H9 (cell line): ENCODE measurements around the gene CHPF. TPM values are rescaled to one million over a fixed set of nuclear protein-coding genes. Genes with fewer than 3 reads are reported as not detected.
A peak's percentile ranks its signal among the peaks of the same experiment; 100 is the strongest.

Experiments used
- DNase-seq: peaks from one replicate; pipeline ENCODE4 v3.0.0-alpha.2; 2017
- H2AFZ ChIP-seq: one replicate; pipeline ENCODE4 v1.6.1; 2013; ENCODE audit warnings: mild to moderate bottlenecking, low read length, control low read depth, moderate library complexity
- H2AK5ac ChIP-seq: 2 replicates; pipeline ENCODE4 v1.6.1; 2013; ENCODE audit warnings: low read length, control low read depth, mixed read lengths; ENCODE audit not compliant: insufficient read length
- H2BK120ac ChIP-seq: one replicate; pipeline ENCODE4 v1.6.1; 2013; ENCODE audit warnings: low read depth, mild to moderate bottlenecking, low read length, control low read depth, inconsistent platforms; ENCODE audit not compliant: poor library complexity, severe bottlenecking
- H2BK12ac ChIP-seq: 2 replicates; pipeline ENCODE4 v1.6.1; 2013; ENCODE audit warnings: low read length, control low read depth, mixed read lengths, low read depth; ENCODE audit not compliant: insufficient read length
- H2BK15ac ChIP-seq: 2 replicates; pipeline ENCODE4 v1.6.1; 2013; ENCODE audit warnings: low read depth, low read length, control low read depth
- H2BK20ac ChIP-seq: one replicate; pipeline ENCODE4 v1.6.1; 2013; ENCODE audit warnings: low read depth, mild to moderate bottlenecking, low read length, control low read depth, inconsistent platforms; ENCODE audit not compliant: poor library complexity, severe bottlenecking
- H2BK5ac ChIP-seq: 2 replicates; pipeline ENCODE4 v1.6.1; 2013; ENCODE audit warnings: low read length, control low read depth, mixed read lengths; ENCODE audit not compliant: insufficient read length
- H3K14ac ChIP-seq: 2 replicates; pipeline ENCODE4 v1.6.1; 2013; ENCODE audit warnings: low read length, control low read depth; ENCODE audit not compliant: insufficient read depth
- H3K18ac ChIP-seq: 2 replicates; pipeline ENCODE4 v1.6.1; 2013; ENCODE audit warnings: low read depth, mild to moderate bottlenecking, mixed read lengths, low read length, control low read depth; ENCODE audit not compliant: insufficient read length
- H3K23ac ChIP-seq: 2 replicates; pipeline ENCODE4 v1.6.1; 2013; ENCODE audit warnings: low read length, control low read depth, mixed read lengths, low read depth; ENCODE audit not compliant: insufficient read length
- H3K23me2 ChIP-seq: 2 replicates; pipeline ENCODE4 v1.6.1; 2013; ENCODE audit warnings: low read depth, mild to moderate bottlenecking, mixed read lengths, low read length, control low read depth; ENCODE audit not compliant: insufficient read length, poor library complexity, severe bottlenecking
- H3K27ac ChIP-seq: 2 replicates; pipeline ENCODE4 v1.5.1; 2013; ENCODE audit warnings: low read length, control low read depth, mixed read lengths, low read depth; ENCODE audit not compliant: insufficient read length
- H3K27me3 ChIP-seq: 2 replicates; pipeline ENCODE4 v1.6.1; 2013; ENCODE audit warnings: low read length, control low read depth, inconsistent platforms; ENCODE audit not compliant: insufficient read depth
- H3K4ac ChIP-seq: 2 replicates; pipeline ENCODE4 v1.6.1; 2013; ENCODE audit warnings: low read depth, mild to moderate bottlenecking, control low read depth, inconsistent platforms, low read length, moderate library complexity
- H3K4me1 ChIP-seq: 2 replicates; pipeline ENCODE4 v1.6.1; 2013; ENCODE audit warnings: low read length, control low read depth, inconsistent platforms; ENCODE audit not compliant: insufficient read depth
- H3K4me2 ChIP-seq: 2 replicates; pipeline ENCODE4 v1.6.1; 2013; ENCODE audit warnings: low read length, control low read depth, mixed read lengths; ENCODE audit not compliant: insufficient read length, insufficient read depth
- H3K56ac ChIP-seq: 2 replicates; pipeline ENCODE4 v1.6.1; 2013; ENCODE audit warnings: low read depth, mild to moderate bottlenecking, mixed read lengths, low read length, control low read depth; ENCODE audit not compliant: insufficient read length
- H3K79me1 ChIP-seq: 2 replicates; pipeline ENCODE4 v1.6.1; 2013; ENCODE audit warnings: low read depth, mild to moderate bottlenecking, moderate library complexity, low read length, control low read depth, inconsistent platforms; ENCODE audit not compliant: insufficient read depth, poor library complexity, severe bottlenecking
- H3K79me2 ChIP-seq: 2 replicates; pipeline ENCODE4 v1.6.1; 2013; ENCODE audit warnings: low read length, control low read depth, inconsistent platforms; ENCODE audit not compliant: insufficient read depth
- H3K9ac ChIP-seq: 2 replicates; pipeline ENCODE4 v1.6.1; 2013; ENCODE audit warnings: low read length, control low read depth, mixed read lengths; ENCODE audit not compliant: insufficient read length; ENCODE audit errors: extremely low read depth
- H3K9me3 ChIP-seq: one replicate; pipeline ENCODE4 v1.6.1; 2013; ENCODE audit warnings: low read depth, low read length, inconsistent platforms; ENCODE audit not compliant: control insufficient read depth
- H3T11ph ChIP-seq: one replicate; pipeline ENCODE4 v1.6.1; 2013; ENCODE audit warnings: mild to moderate bottlenecking, low read length, control low read depth, inconsistent platforms
- H4K20me1 ChIP-seq: one replicate; pipeline ENCODE4 v1.6.1; 2013; ENCODE audit not compliant: control insufficient read depth, insufficient read length, insufficient read depth
- H4K5ac ChIP-seq: 2 replicates; pipeline ENCODE4 v1.6.1; 2013; ENCODE audit warnings: low read depth, mild to moderate bottlenecking, mixed read lengths, low read length, control low read depth; ENCODE audit not compliant: insufficient read length
- H4K8ac ChIP-seq: replicated peaks from 2 replicates; pipeline ENCODE4 v1.6.1; 2013; ENCODE audit warnings: low read length, control low read depth, mixed read lengths, low read depth; ENCODE audit not compliant: insufficient read length
- H4K91ac ChIP-seq: 2 replicates; pipeline ENCODE4 v1.6.1; 2013; ENCODE audit warnings: low read depth, mild to moderate bottlenecking, moderate library complexity, mixed read lengths, low read length, control low read depth; ENCODE audit not compliant: insufficient read length
- H3K27ac Mint-ChIP-seq, 3 experiments: 2 replicates in 2 of 3; 3 replicates in 1 of 3; pipeline ENCODE4 v1.8.0; 2020 to 2021; ENCODE audit warnings: mixed read lengths in 3 of 3, mild to moderate bottlenecking in 1 of 3, moderate library complexity in 1 of 3
- H3K27me3 Mint-ChIP-seq: 2 replicates; pipeline ENCODE4 v1.8.0; 2021; ENCODE audit warnings: low read depth, mild to moderate bottlenecking, moderate library complexity, mixed read lengths
- H3K36me3 Mint-ChIP-seq, 3 experiments: 2 replicates in 2 of 3; 3 replicates in 1 of 3; pipeline ENCODE4 v1.8.0; 2020 to 2021; ENCODE audit warnings: low read depth in 3 of 3, mixed read lengths in 3 of 3; ENCODE audit not compliant: insufficient read depth in 1 of 3
- H3K4me1 Mint-ChIP-seq, 2 experiments: 2 replicates each; pipeline ENCODE4 v1.8.0; 2020; ENCODE audit warnings: mixed read lengths in 2 of 2
- H3K4me3 Mint-ChIP-seq, 2 experiments: 2 replicates in 1 of 2; 3 replicates in 1 of 2; pipeline ENCODE4 v1.8.0; 2020 to 2021; ENCODE audit warnings: mild to moderate bottlenecking in 2 of 2, mixed read lengths in 2 of 2, moderate library complexity in 1 of 2
- H3K9me3 Mint-ChIP-seq, 2 experiments: 2 replicates in 1 of 2; 3 replicates in 1 of 2; pipeline ENCODE4 v1.8.0; 2020; ENCODE audit warnings: mild to moderate bottlenecking in 2 of 2, mixed read lengths in 2 of 2, moderate library complexity in 1 of 2
- CTCF ChIP-seq: fragments of 200-600 bp; sonication (generic); conservative IDR thresholded peaks from 3 replicates; pipeline ENCODE4 v1.8.0; 2021; ENCODE audit warnings: antibody characterized with exemption, mild to moderate bottlenecking
- WGBS: extraction: QIAGEN DNeasy Blood & Tissue Kit; methylation state at CpG from one replicate; pipeline ENCODE4 v1.1.7; 2013; ENCODE audit warnings: missing lambda C conversion rate, low lambda C conversion rate, mixed read lengths; ENCODE audit not compliant: insufficient read length; ENCODE audit errors: extremely low coverage; 5-methylcytosine and 5-hydroxymethylcytosine counted together
- long read RNA-seq: library from polyadenylated mRNA; unstranded; transcript quantifications from one replicate; pipeline ENCODE4 v2.0.0, GENCODE V29; 2020
- total RNA-seq: library from RNA; stranded (reverse); gene quantifications from 2 replicates; pipeline ENCODE4 v1.2.1, GENCODE V29; 2021

Gene CHPF, protein sequence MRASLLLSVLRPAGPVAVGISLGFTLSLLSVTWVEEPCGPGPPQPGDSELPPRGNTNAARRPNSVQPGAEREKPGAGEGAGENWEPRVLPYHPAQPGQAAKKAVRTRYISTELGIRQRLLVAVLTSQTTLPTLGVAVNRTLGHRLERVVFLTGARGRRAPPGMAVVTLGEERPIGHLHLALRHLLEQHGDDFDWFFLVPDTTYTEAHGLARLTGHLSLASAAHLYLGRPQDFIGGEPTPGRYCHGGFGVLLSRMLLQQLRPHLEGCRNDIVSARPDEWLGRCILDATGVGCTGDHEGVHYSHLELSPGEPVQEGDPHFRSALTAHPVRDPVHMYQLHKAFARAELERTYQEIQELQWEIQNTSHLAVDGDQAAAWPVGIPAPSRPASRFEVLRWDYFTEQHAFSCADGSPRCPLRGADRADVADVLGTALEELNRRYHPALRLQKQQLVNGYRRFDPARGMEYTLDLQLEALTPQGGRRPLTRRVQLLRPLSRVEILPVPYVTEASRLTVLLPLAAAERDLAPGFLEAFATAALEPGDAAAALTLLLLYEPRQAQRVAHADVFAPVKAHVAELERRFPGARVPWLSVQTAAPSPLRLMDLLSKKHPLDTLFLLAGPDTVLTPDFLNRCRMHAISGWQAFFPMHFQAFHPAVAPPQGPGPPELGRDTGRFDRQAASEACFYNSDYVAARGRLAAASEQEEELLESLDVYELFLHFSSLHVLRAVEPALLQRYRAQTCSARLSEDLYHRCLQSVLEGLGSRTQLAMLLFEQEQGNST
- total RNA-seq: 45.1 and 46.5 TPM in 2 replicates
- long read RNA-seq, transcript CHPF-202 (2 exons, 1,079 nt): minor isoform, 6 of 98 reads
- long read RNA-seq, transcript CHPF-201 (4 exons, 3,013 nt): major isoform, 61 of 98 reads
- long read RNA-seq, partial matches to known transcripts: 9 of 98 reads
- long read RNA-seq, other reads (novel, unspliced or antisense): 21 of 98 reads

DNA sequence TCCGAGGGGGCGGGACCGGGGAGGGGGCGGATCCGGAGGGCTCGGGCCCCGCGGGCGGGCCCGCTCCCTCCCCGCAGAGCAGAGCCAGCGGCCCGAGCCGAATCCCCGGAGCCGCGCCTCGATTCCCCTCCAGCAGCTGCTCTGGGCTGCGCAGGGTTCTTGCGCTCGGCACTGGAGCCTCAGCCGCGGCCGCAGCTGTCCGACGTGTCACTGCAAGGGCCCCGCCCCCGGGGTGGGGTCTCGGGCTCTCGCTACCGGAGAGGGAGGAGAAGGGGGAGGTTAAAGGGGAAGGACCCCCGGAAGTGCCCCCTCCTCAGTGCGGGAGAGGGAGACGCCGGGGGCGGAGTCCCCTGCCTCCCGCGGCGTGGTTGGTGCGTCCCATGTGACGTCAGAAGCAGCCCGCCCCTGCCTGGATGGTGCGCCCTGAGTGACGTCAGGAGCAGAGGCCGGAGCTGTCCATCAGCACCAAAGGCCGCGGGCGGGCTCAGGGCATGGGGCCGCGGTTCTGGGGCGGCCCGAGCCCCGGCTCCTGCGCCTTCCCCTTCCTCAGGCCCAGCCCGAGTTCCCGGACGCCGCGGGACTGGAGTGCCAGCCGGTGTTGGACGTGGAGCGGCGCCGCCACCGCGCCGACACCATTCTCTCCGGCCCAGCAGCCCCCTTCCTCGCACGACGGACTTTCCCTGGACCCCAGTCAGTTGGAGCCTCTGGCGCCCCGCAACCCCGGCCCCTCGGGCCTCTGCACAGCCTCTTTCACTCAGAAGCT lies at the start of gene CHPF, which contains the start of gene TMEM198:
CHPF (minus strand) TSS at position 214 of the 763 bp plus-strand sequence. CDS start 271 bp downstream, outside the sequence.
TMEM198 (plus strand) TSS at position 433 of the 763 bp plus-strand sequence. CDS start 700 bp downstream, outside the sequence.
- no peaks in the 10 kb centered on the region for H3K27me3 ChIP-seq
- H2AFZ ChIP-seq: no peak within 1 kb of the TSS
- H2BK20ac ChIP-seq: no peak within 1 kb of the TSS
- WGBS: no CpG with 5 or more reads among the region's 75 CpGs
- no peaks in the 10 kb centered on the region for H3K79me2 ChIP-seq
- no peak within 1 kb of the TSS for H3K18ac ChIP-seq
- Mint-ChIP-seq H3K9me3 (peaks cover 0 to 4% of the 10 kb centered on the region in 2 experiments; a peak in 1 of 5 replicates), H3K4me1 (peaks cover 19 to 20% of the 10 kb centered on the region in 2 experiments), H3K27ac (peak within 1 kb of the TSS in 2 of 3 experiments; percentile 34 to 93; a peak in 5 of 7 replicates), H3K36me3 (peaks cover 21 to 42% (median 36%) of the 10 kb centered on the region in 3 experiments), H3K27me3 (peaks cover 32% of the 10 kb centered on the region), H3K4me3 (peak within 1 kb of the TSS; percentile 87 to 94)
- H3T11ph ChIP-seq: no peak within 1 kb of the TSS
- peak; percentile 99 for DNase-seq
- no peak within 1 kb of the TSS for H3K27ac ChIP-seq
- no peak within 1 kb of the TSS for H2BK5ac ChIP-seq
- no peak within 1 kb of the TSS for H3K23ac ChIP-seq
- H3K9ac ChIP-seq: peak within 1 kb of the TSS; percentile 51
- H3K4me2 ChIP-seq: peak within 1 kb of the TSS; percentile 94
- no peak within 1 kb of the TSS for H4K5ac ChIP-seq
- no peak for TF ChIP-seq CTCF
- no peak within 1 kb of the TSS for H2BK12ac ChIP-seq
- no peaks in the 10 kb centered on the region for H3K79me1 ChIP-seq
- no peak within 1 kb of the TSS for H3K56ac ChIP-seq
- no peaks in the 10 kb centered on the region for H3K9me3 ChIP-seq
- no peak within 1 kb of the TSS for H2AK5ac ChIP-seq
- no peak within 1 kb of the TSS for H2BK15ac ChIP-seq
- H2BK120ac ChIP-seq: no peak within 1 kb of the TSS
- H4K8ac ChIP-seq: no peak within 1 kb of the TSS
- H3K4me1 ChIP-seq: peaks cover 5% of the 10 kb centered on the region; the same call in 1 of the 2 replicates
- H4K91ac ChIP-seq: no peak within 1 kb of the TSS
- no peaks in the 10 kb centered on the region for H4K20me1 ChIP-seq
- H3K23me2 ChIP-seq: peaks cover 16% of the 10 kb centered on the region
- H3K14ac ChIP-seq: peak within 1 kb of the TSS; percentile 57; the same call in 1 of the 2 replicates
- H3K4ac ChIP-seq: no peak within 1 kb of the TSS
